IPS DF 6.9 (cell line): Measurements from ENCODE around the gene PKD1L1.
"Not testable (repeated sequence)": the region's sequence is repeated elsewhere in the genome, so short reads cannot be mapped to it uniquely, and the experiment has no call there.

Experiments used
- DNase-seq: peaks from one replicate; pipeline ENCODE4 v3.0.0-alpha.2; 2013; ENCODE audit warnings: low read depth, low spot score
- H3K27ac ChIP-seq: one replicate; pipeline ENCODE4 v1.5.1; 2013; ENCODE audit warnings: low read length, control low read depth
- H3K27me3 ChIP-seq: 2 replicates; pipeline ENCODE4 v1.6.1; 2013; ENCODE audit warnings: mild to moderate bottlenecking, low read length; ENCODE audit not compliant: control insufficient read depth, insufficient read depth
- H3K36me3 ChIP-seq: 2 replicates; pipeline ENCODE4 v1.6.1; 2013; ENCODE audit warnings: low read length; ENCODE audit not compliant: control insufficient read depth, insufficient read depth
- H3K4me1 ChIP-seq: 2 replicates; pipeline ENCODE4 v1.6.1; 2013; ENCODE audit warnings: low read length; ENCODE audit not compliant: control insufficient read depth, insufficient read depth
- H3K4me3 ChIP-seq: 2 replicates; pipeline ENCODE4 v1.5.1; 2013; ENCODE audit warnings: mild to moderate bottlenecking, low read length
- H3K9me3 ChIP-seq: 2 replicates; pipeline ENCODE4 v1.6.1; 2013; ENCODE audit warnings: low read length, inconsistent platforms; ENCODE audit not compliant: control insufficient read depth, insufficient read depth
- whole genome bisulfite sequencing: extraction: QIAGEN DNeasy Blood & Tissue Kit; methylation state at CpG from one replicate; pipeline ENCODE4 v1.1.7; 2013; ENCODE audit warnings: mixed read lengths, missing lambda C conversion rate; ENCODE audit not compliant: insufficient read length, insufficient coverage; 5-methylcytosine and 5-hydroxymethylcytosine counted together

The PKD1L1 gene, protein sequence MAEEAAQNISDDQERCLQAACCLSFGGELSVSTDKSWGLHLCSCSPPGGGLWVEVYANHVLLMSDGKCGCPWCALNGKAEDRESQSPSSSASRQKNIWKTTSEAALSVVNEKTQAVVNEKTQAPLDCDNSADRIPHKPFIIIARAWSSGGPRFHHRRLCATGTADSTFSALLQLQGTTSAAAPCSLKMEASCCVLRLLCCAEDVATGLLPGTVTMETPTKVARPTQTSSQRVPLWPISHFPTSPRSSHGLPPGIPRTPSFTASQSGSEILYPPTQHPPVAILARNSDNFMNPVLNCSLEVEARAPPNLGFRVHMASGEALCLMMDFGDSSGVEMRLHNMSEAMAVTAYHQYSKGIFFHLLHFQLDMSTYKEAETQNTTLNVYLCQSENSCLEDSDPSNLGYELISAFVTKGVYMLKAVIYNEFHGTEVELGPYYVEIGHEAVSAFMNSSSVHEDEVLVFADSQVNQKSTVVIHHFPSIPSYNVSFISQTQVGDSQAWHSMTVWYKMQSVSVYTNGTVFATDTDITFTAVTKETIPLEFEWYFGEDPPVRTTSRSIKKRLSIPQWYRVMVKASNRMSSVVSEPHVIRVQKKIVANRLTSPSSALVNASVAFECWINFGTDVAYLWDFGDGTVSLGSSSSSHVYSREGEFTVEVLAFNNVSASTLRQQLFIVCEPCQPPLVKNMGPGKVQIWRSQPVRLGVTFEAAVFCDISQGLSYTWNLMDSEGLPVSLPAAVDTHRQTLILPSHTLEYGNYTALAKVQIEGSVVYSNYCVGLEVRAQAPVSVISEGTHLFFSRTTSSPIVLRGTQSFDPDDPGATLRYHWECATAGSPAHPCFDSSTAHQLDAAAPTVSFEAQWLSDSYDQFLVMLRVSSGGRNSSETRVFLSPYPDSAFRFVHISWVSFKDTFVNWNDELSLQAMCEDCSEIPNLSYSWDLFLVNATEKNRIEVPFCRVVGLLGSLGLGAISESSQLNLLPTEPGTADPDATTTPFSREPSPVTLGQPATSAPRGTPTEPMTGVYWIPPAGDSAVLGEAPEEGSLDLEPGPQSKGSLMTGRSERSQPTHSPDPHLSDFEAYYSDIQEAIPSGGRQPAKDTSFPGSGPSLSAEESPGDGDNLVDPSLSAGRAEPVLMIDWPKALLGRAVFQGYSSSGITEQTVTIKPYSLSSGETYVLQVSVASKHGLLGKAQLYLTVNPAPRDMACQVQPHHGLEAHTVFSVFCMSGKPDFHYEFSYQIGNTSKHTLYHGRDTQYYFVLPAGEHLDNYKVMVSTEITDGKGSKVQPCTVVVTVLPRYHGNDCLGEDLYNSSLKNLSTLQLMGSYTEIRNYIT (N-terminal part only)

DNA sequence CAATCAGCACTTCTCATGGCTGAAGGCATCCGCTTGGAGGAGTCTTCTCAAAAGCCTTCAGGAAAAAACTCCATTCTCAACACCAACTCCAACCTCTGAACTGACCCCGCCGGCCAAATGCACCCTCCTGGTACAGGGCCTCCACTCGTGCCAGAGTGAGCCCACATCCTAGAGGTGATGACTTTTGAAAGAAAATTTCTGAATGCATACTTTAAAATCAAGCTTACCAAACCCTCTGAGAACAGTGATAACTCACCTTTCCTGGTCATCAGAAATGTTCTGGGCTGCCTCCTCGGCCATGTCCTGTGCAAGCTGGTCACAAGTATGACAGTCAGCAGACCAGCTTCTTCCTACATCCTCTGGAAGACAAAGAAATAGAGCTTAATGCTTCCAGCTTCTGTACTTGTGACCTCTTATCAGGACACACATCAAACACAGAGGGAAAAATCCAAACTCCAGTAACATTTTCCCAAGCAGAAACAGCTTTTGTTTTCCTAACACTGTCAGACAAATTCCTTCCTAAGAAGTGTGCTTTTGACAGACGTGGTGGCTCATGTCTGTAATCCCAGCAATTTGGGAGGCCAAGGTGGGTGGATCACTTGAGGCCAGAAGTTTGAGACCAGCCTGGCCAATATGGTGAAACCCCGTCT, at the start of gene PKD1L1:
Gene PKD1L1, minus strand, starts transcription at position 326 of the 650 bp plus-strand sequence. Its CDS starts 26 bp downstream, at position 300.
- Histone ChIP-seq H3K27ac (no peak within 1 kb of the TSS), H3K9me3 (no peaks in the 10 kb centered on the region), H3K4me1 (no peaks in the 10 kb centered on the region), H3K4me3 (no peak within 1 kb of the TSS), H3K27me3 (no peaks in the 10 kb centered on the region), H3K36me3 (no peaks in the 10 kb centered on the region)
- no peak for DNase-seq
- WGBS, result no CpG with 5 or more reads among the region's 7 CpGs

DNA sequence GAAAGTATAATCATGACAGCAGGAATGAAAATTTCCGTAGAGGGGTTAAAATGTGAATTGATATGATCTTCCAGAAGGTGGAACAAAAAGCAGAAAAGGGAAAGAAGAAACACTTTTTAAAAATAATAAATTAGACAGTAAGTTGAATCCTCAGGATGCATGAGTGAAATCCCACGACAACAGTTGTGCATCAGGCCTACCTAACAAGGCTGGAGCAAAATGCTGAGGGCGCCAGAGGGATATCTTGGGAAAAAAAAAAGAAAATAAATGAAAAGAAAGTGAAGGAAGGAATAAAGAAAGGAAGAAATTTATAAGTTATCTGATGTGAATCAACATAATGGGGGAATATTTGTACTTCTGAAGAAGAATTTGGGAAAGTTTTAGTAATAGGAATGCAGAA, 44.2 kb upstream of the PKD1L1 start:
- Histone ChIP-seq H3K36me3 (no peaks in the 10 kb centered on the region), H3K9me3 (no peaks in the 10 kb centered on the region), H3K27ac (no peak overlapping the region), H3K27me3 (no peaks in the 10 kb centered on the region), H3K4me3 (no peak overlapping the region), H3K4me1 (no peaks in the 10 kb centered on the region)
- no peak for DNase-seq
- WGBS, result no CpG with 5 or more reads among the region's 3 CpGs

DNA sequence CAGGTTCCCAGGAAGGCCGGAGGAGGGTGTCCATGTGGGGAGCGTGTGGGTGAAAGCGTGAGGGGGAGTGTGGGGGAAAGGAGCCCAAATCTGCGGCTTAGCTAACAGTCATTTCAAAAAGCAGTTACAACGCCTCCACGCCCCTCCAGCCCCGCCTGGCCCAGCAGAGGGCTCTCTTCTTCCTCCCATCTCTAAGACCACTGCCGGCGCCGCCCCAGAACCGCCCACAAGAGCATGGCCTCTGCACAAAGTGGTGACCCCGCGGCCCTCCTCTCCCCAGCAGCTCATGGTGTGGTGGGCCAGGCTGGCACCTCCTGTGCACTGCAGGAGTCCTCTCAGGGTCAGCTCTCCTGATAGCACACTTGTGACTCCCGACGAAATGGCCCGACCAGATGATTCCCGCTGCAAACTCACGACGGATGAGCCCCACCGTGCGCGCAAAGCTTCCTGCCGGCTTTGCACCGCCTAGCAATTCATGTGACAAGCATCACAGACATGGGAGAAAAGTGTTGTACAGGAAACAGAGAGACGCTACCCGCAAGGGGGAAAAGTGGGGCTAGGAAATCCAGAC, 43.6 kb upstream of the PKD1L1 start:
- Histone ChIP-seq H3K27ac (no peak overlapping the region), H3K4me1 (no peaks in the 10 kb centered on the region), H3K27me3 (no peaks in the 10 kb centered on the region), H3K36me3 (no peaks in the 10 kb centered on the region), H3K9me3 (no peaks in the 10 kb centered on the region), H3K4me3 (peak overlapping the region; percentile 39; the same call in 1 of the 2 replicates)
- DNase-seq, result peak; percentile 50
- WGBS, result no CpG with 5 or more reads among the region's 26 CpGs

DNA sequence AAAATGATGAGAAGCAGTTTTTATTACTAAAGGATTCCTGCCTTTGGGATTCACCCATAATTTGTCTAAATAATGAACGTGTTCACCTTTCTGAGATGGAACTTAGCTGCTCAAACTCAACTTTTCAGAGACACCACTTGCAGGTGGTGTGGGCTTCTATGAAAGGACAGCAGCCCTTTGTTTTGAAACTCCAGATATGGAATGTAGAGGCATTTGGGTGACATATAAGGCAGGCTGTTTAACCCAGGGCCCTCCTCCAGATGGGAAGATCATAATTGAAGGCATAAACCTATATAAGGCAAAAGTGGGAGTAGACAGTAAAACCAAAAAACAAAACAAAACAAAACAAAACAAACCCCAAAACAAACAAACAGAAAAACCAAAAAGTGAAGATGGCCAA, 43.0 kb upstream of the PKD1L1 start:
- Histone ChIP-seq H3K4me3 (no peak overlapping the region), H3K27ac (no peak overlapping the region), H3K27me3 (no peaks in the 10 kb centered on the region), H3K9me3 (no peaks in the 10 kb centered on the region), H3K36me3 (no peaks in the 10 kb centered on the region), H3K4me1 (no peaks in the 10 kb centered on the region)
- no CpG with 5 or more reads among the region's 1 CpG for WGBS
- DNase-seq, result no peak

DNA sequence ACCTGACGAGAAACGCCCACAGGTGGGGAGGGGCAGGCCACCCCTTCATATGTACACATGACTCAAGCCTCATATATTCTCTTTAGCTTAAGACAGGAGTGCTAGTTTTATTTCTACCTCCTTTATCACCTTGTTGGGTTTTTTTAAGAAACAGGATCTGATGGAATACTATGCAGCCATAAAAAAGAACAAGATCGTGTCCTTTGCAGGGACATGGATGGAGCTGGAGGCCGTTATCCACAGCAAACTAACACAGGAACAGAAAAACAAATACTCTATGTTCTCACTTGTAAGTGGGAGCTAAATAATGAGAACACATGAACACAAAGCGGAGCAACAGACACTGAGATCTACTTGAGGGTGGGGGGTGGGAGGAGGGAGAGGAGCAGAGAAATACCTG, 42.3 kb upstream of the PKD1L1 start:
- Histone ChIP-seq H3K4me3 (no peak overlapping the region), H3K27ac (no peak overlapping the region), H3K4me1 (no peaks in the 10 kb centered on the region), H3K9me3 (no peaks in the 10 kb centered on the region), H3K27me3 (no peaks in the 10 kb centered on the region), H3K36me3 (no peaks in the 10 kb centered on the region)
- no peak for DNase-seq
- no CpG with 5 or more reads among the region's 5 CpGs for WGBS

DNA sequence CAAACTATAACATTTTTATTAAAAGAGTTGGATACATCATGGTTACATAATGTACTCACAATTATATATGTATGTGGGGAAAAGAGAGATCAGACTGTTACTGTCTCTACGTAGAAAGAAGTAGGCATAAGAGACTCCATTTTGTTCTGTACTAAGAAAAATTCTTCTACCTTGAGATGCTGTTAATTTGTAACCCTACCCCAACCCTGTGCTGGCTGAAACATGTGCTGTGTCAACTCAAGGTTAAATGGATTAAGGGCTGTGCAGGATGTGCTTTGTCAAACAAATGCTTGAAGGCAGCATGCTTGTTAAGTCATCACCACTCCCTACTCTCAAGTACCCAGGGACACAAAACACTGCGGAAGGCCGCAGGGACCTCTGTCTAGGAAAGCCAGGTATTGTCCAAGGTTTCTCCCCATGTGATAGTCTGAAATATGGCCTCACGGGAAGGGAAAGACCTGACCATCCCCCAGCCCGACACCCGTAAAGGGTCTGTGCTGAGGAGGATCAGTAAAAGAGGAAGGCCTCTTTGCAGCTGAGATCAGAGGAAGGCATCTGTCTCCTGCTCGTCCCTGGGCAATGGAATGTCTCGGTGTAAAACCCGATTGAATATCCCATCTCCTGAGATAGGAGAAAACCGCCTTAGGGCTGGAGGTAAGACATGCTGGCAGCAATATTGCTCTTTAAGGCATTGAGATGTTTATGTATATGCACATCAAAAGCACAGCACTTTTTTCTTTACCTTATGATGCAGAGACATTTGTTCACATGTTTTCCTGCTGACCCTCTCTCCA, 41.5 kb upstream of the PKD1L1 start:
- not testable (repeated sequence) for H3K4me3 ChIP-seq, H3K27me3 ChIP-seq, H3K36me3 ChIP-seq, H3K27ac ChIP-seq, H3K9me3 ChIP-seq, DNase-seq, H3K4me1 ChIP-seq
- no CpG with 5 or more reads among the region's 10 CpGs for WGBS

DNA sequence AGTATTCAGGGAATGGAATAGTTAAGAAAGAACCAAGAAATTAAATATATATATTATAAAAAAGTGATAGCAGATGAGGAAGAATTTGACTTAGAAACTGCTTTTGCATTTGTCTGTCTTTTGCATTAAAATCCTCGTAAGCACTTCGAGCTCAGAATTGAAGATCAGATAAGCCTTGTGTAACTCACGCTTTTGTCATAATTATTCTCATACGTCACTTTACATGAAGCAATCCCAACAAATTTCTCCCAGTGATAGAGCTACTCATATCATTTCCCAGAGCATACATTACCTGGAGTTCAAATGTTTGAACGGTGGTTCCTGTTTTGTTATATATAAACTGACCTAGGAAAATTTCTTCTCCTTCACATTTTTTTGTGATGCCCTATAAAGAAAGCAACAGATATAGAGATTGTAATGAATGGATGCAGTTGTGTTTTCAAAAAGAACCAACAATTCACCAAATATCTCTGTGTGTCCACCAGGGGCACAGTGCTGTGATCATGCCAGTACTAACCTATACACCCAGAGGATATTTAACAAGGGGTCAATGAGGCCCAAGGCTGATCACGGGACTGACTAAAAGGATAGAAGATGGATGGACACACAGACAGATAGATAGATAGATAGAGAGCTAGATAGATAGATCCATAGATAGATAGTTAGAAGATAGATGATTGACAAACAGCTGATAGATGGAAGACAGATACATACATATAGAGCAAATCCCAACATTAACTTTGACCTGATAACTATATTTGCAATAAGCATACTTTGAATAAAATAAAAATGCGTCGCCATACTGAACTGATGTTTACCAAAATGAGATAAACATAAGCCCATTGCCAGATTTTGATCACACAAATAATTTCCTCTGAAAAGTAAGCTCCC, 40.5 kb upstream of the PKD1L1 start:
- no peaks in the 10 kb centered on the region for H3K9me3 ChIP-seq
- H3K4me3 ChIP-seq, result no peak overlapping the region
- WGBS, result no CpG with 5 or more reads among the region's 8 CpGs
- no peaks in the 10 kb centered on the region for H3K4me1 ChIP-seq
- no peak for DNase-seq
- no peaks in the 10 kb centered on the region for H3K36me3 ChIP-seq
- no peak overlapping the region for H3K27ac ChIP-seq
- no peaks in the 10 kb centered on the region for H3K27me3 ChIP-seq

DNA sequence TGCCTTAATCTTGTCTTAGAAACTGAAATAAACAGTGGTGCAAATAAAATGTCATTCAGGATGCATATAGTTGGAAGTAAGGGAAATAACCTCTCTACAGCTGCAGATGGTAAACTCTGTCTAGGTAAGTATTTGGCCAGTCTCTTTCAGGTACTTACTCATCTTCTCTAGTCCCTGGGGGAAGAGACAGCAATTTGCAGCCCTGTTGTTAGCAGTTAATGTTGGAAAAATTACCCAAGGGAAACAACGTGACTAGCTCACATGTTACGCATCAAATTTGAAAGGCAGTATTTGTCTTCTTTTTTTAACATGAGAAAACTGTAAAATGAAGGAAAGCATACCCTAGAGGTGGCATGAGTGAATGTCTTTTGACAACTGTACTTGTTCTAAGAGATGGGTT, 34.3 kb upstream of the PKD1L1 start:
- WGBS, result no CpG with 5 or more reads among the region's 2 CpGs
- no peak overlapping the region for H3K4me3 ChIP-seq
- H3K9me3 ChIP-seq, result no peaks in the 10 kb centered on the region
- no peak overlapping the region for H3K27ac ChIP-seq
- no peaks in the 10 kb centered on the region for H3K27me3 ChIP-seq
- DNase-seq, result no peak
- no peaks in the 10 kb centered on the region for H3K36me3 ChIP-seq
- H3K4me1 ChIP-seq, result no peaks in the 10 kb centered on the region
